IPS-20b (cell line): ENCODE results near the gene DKKL1.
A peak's percentile ranks its signal among the peaks of the same experiment; 100 is the strongest.
"Not testable (repeated sequence)": the region's sequence is repeated elsewhere in the genome, so short reads cannot be mapped to it uniquely, and the experiment has no call there.

Source experiments
- H3K27ac ChIP-seq: one replicate; pipeline ENCODE4 v1.5.1; 2013; ENCODE audit warnings: low read length
- H3K27me3 ChIP-seq: 2 replicates; pipeline ENCODE4 v1.6.1; 2013; ENCODE audit warnings: mild to moderate bottlenecking, low read length, inconsistent platforms; ENCODE audit not compliant: insufficient read depth
- H3K36me3 ChIP-seq: 2 replicates; pipeline ENCODE4 v1.6.1; 2013; ENCODE audit warnings: low read depth, mild to moderate bottlenecking, inconsistent platforms, low read length, moderate library complexity; ENCODE audit not compliant: insufficient read depth
- H3K4me1 ChIP-seq: 2 replicates; pipeline ENCODE4 v1.6.1; 2013; ENCODE audit warnings: mild to moderate bottlenecking, control low read depth, inconsistent platforms, low read length, moderate library complexity; ENCODE audit not compliant: insufficient read depth
- H3K4me3 ChIP-seq: 2 replicates; pipeline ENCODE4 v1.5.1; 2013; ENCODE audit warnings: mild to moderate bottlenecking, low read length, inconsistent platforms
- H3K9ac ChIP-seq: 2 replicates; pipeline ENCODE4 v1.6.1; 2013; ENCODE audit warnings: low read depth, mild to moderate bottlenecking, inconsistent platforms, low read length, moderate library complexity
- H3K9me3 ChIP-seq: 2 replicates; pipeline ENCODE4 v1.6.1; 2013; ENCODE audit warnings: mild to moderate bottlenecking, low read depth, low read length, inconsistent platforms; ENCODE audit not compliant: insufficient read depth

DKKL1 gene

DNA sequence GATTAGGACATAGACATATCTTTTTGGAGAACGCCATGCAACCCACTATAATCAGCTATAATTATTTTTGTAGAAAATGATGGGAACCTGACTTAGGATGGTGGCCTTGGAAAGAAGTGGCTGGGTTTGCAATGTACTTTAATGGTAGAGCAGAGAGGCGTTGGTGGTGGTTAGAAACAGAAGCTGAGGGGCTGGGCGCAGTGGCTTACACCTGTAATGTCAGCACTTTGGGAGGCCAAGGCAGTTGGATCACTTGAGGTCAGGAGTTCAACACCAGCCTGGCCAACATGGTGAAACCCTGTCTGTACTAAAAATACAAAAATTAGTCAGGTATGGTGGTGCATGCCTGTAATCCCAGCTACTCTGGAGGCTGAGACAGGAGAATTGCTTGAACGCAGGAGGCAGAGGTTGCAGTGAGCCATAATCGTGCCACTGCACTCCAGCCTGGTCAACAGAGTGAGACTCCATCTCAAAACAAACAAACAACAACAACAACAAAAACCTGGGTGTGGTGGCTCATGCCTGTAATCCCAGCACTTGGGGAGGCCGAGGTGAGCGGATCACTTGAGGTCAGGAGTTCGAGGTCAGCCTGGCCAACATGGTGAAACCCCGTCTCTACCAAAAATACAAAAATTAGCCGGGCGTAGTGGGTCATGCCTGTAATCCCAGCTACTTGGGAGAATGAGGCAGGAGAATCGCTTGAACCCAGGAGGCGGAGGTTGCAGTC lies 30.8 kb upstream of the DKKL1 start:
- H3K27me3 ChIP-seq: peaks cover 21% of the 10 kb centered on the region
- not testable (repeated sequence) for H3K9ac ChIP-seq, H3K36me3 ChIP-seq, H3K4me3 ChIP-seq, H3K4me1 ChIP-seq, H3K27ac ChIP-seq, H3K9me3 ChIP-seq

GRCh38 chr19:49333418-49333805 lies 30.3 kb upstream of the DKKL1 start:
- H3K9ac ChIP-seq: no peak overlapping the region
- H3K9me3 ChIP-seq: no peaks in the 10 kb centered on the region
- H3K36me3 ChIP-seq: no peaks in the 10 kb centered on the region
- H3K27ac ChIP-seq: no peak overlapping the region
- no peak overlapping the region for H3K4me3 ChIP-seq
- H3K4me1 ChIP-seq: peaks cover 4% of the 10 kb centered on the region; the same call in 1 of the 2 replicates
- peaks cover 27% of the 10 kb centered on the region for H3K27me3 ChIP-seq

DNA sequence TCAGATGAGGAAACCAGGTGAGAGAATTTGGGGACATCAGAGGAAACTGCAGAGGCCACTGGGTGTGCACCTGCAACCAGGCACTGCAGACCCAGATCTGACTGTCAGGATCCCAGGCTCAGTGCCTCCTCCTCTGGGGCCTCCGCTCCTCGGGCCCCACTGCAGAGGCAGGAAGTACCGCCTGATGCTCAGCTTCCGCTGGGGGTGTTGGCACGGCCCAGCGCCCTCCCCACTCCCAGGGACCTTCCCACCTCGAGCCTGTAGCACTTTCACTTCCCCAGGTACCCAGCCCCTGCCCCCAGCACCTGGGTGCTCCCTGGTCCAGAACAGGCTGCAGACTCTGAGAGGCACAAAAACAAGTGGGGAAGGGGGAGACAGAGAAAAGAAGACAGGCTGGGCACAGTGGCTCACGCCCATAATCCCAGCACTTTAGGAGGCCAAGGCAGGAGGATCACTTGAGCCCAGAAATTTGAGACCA lies 29.8 kb upstream of the DKKL1 start:
- H3K4me1 ChIP-seq: peaks cover 4% of the 10 kb centered on the region; the same call in 1 of the 2 replicates
- H3K9ac ChIP-seq: no peak overlapping the region
- no peaks in the 10 kb centered on the region for H3K9me3 ChIP-seq
- no peaks in the 10 kb centered on the region for H3K36me3 ChIP-seq
- peaks cover 29% of the 10 kb centered on the region for H3K27me3 ChIP-seq
- H3K4me3 ChIP-seq: no peak overlapping the region
- H3K27ac ChIP-seq: no peak overlapping the region

- H3K36me3 ChIP-seq: no peaks in the 10 kb centered on the region
- H3K9me3 ChIP-seq: no peaks in the 10 kb centered on the region
- H3K27me3 ChIP-seq: peaks cover 29% of the 10 kb centered on the region
- H3K9ac ChIP-seq: no peak within 1 kb of the TSS
- peaks cover 4% of the 10 kb centered on the region; the same call in 1 of the 2 replicates for H3K4me1 ChIP-seq
- H3K27ac ChIP-seq: no peak within 1 kb of the TSS
- H3K4me3 ChIP-seq: no peak within 1 kb of the TSS
These were observed 28.4 kb upstream of the DKKL1 start, which contains the start of gene CD37 for GRCh38 chr19:49335071-49335783. CD37 (plus strand) TSS chr19:49335406; CDS start chr19:49335541, 135 bp downstream.

DNA sequence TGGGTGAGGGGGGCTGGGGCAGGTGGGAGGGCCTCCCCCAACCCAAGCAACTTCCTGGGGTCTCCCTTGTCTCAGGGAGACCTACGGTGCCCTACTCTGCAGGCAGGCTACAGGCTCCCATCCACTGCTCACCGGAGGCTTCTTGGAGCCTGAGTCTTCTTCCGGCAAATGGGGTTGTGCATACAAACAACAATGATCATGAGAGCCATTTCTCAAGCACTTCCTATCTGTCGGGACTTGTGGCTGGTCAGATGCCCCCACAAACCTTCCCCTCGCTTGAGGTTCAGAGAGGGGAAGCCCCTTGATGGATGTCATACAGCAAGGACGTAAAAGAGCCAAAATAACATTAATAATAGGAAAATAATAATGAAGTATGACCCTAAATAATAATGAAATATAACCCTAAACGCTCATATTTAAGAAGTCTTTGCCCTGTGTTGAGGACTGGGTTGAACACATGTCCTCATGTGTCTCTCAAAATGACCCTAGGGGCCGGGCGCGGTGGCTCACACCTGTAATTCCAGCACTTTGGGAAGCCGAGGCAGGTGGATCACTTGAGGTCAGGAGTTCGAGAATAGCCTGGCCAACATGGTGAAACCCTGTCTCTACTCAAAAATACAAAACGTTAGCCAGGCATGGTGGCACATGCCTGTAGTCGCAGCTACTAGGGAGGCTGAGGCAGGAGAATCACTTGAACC lies 27.7 kb upstream of the DKKL1 start:
- peaks cover 6% of the 10 kb centered on the region; the same call in 1 of the 2 replicates for H3K36me3 ChIP-seq
- H3K9me3 ChIP-seq: no peaks in the 10 kb centered on the region
- H3K27me3 ChIP-seq: peaks cover 29% of the 10 kb centered on the region
- H3K4me3 ChIP-seq: no peak overlapping the region
- H3K9ac ChIP-seq: no peak overlapping the region
- H3K4me1 ChIP-seq: peaks cover 4% of the 10 kb centered on the region; the same call in 1 of the 2 replicates
- H3K27ac ChIP-seq: no peak overlapping the region

DNA sequence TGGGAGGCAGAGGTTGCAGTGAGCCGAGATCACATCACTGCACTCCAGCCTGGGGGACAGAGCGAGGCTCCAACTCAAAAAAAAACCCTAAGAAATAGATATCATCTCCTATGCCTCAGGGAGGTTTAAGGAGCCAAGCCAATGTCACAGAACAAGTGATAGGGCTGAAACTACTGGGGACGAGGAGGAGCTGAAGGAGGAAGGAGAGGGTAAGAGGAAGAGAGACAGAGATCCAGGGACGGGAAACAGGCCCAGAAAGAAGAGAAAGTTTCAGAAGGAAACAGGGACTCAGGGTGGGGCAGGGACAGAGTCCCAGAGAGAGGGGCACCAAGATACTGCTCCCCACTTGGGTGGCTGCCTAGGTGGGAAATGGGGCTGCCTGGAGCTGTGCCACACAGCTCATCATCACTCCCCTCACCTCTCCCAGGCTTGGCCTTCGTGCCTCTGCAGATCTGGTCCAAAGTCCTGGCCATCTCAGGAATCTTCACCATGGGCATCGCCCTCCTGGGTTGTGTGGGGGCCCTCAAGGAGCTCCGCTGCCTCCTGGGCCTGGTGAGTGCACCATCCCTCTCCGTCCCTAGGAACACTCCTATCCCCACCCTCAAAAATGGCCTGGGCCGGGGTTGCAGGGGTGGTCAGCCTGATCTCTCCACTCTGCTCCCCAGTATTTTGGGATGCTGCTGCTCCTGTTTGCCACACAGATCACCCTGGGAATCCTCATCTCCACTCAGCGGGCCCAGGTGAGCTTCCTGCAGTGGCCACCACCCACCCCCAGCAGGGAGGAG lies 27.0 kb upstream of the DKKL1 start:
- H3K27ac ChIP-seq: no peak overlapping the region
- no peak overlapping the region for H3K4me3 ChIP-seq
- no peak overlapping the region for H3K9ac ChIP-seq

DNA sequence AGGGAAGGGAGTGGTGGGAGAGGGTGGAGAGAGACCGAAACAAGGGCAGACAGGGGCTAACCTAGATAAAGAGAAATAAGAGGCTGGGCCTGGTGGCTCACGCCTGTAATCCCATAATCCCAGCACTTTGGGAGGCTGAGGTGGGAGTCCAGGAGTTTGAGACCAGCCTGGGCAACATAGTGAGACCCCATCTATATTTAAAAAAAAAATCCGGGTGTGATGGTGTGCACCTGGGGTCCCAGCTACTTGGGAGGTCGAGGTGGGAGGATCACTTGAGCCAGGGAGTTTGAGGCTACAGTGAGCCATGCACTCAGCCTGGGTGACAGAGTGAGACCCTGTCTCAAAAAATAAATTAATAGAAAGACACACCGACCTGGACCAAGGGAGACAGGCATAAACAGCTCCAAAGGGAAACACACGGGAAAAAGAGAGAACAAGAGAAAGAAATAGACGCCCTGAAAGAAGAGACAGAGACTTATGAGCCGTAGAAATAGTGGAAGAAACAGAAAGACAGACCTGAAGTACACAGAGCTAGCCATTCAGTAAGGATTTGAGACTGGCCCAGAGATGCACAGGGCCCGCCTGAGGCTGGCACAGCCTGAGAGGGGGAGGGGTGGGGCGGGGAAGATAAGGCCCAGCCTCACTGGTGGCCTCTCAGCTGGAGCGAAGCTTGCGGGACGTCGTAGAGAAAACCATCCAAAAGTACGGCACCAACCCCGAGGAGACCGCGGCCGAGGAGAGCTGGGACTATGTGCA lies 26.2 kb upstream of the DKKL1 start:
- Histone ChIP-seq H3K9me3 (no peaks in the 10 kb centered on the region), H3K4me1 (peaks cover 4% of the 10 kb centered on the region; the same call in 1 of the 2 replicates), H3K4me3 (peak overlapping the region; percentile 62; the same call in 1 of the 2 replicates), H3K9ac (no peak overlapping the region), H3K36me3 (peaks cover 20% of the 10 kb centered on the region), H3K27me3 (peaks cover 29% of the 10 kb centered on the region), H3K27ac (no peak overlapping the region)

More for the DNA sequence above, 27.0 kb upstream of the DKKL1 start:
- Histone ChIP-seq H3K27me3 (peaks cover 29% of the 10 kb centered on the region), H3K36me3 (peaks cover 14% of the 10 kb centered on the region), H3K4me1 (peaks cover 4% of the 10 kb centered on the region; the same call in 1 of the 2 replicates), H3K9me3 (no peaks in the 10 kb centered on the region)

GRCh38 chr19:49338023-49338677 lies 25.5 kb upstream of the DKKL1 start:
- H3K27me3 ChIP-seq: peaks cover 29% of the 10 kb centered on the region
- H3K36me3 ChIP-seq: peaks cover 27% of the 10 kb centered on the region
- H3K4me1 ChIP-seq: peaks cover 4% of the 10 kb centered on the region; the same call in 1 of the 2 replicates
- no peaks in the 10 kb centered on the region for H3K9me3 ChIP-seq
- no peak overlapping the region for H3K27ac ChIP-seq
- H3K4me3 ChIP-seq: peak overlapping the region; percentile 62; the same call in 1 of the 2 replicates
- no peak overlapping the region for H3K9ac ChIP-seq

DNA sequence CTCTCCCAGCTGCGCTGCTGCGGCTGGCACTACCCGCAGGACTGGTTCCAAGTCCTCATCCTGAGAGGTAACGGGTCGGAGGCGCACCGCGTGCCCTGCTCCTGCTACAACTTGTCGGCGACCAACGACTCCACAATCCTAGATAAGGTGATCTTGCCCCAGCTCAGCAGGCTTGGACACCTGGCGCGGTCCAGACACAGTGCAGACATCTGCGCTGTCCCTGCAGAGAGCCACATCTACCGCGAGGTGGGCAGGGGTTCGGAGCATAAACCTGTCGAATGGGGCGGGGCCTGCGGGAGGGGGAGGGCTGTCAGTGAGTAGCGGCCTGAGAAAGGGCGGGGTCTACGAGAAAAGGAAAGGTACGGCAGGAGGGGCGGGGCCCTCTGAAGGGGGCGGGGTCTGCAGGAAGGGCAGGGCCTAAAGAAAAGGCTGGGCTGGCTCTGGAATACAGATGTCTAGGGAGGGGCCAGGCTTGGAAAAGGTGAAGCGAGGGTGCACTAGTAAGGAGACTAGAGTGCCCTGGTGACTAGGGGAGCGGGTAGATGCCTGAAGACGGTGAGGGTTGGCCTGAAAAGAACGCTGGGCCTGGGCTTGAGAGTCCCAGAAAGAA lies 24.9 kb upstream of the DKKL1 start:
- Histone ChIP-seq H3K9ac (peak overlapping the region; percentile 70; the same call in 1 of the 2 replicates), H3K27ac (peak overlapping the region; percentile 78), H3K36me3 (peaks cover 33% of the 10 kb centered on the region), H3K27me3 (peaks cover 29% of the 10 kb centered on the region), H3K4me3 (peak overlapping the region; percentile 67), H3K9me3 (no peaks in the 10 kb centered on the region), H3K4me1 (peaks cover 4% of the 10 kb centered on the region; the same call in 1 of the 2 replicates)
